Pancreas (tissue), 10 donors: ENCODE measurements around the gene SRGAP3. TPM values are rescaled to one million over a fixed set of nuclear protein-coding genes. Genes with fewer than 3 reads are reported as not detected.

Experiments used
- ATAC-seq, 4 donors: fragments of 200-7000 bp; cut with Tn5 transposase; one replicate each; pipeline versions ENCODE4 v1.8.0 to v1.9.1; 2020; ENCODE audit warnings: mild to moderate bottlenecking in 4 of 4, moderate library complexity in 4 of 4
- DNase-seq, 6 donors: peaks; one replicate each; pipeline ENCODE4 v3.0.0-alpha.2; 2020
- FAIRE-seq: peaks from 2 replicates; lab custom pipeline; 2012; peaks lifted over from hg19 to GRCh38; lab: Jason Lieb, UNC
- H3K27ac ChIP-seq, 4 donors: fragments of 200-600 bp; sonication (generic); 1 replicate in 3 of 4; 2 replicates in 1 of 4; pipeline versions ENCODE4 v1.5.0 to v1.8.0; 2020
- H3K27me3 ChIP-seq, 4 donors: fragments of 200-600 bp; one replicate each; pipeline ENCODE4 v1.8.0; 2021
- H3K36me3 ChIP-seq, 3 donors: fragments of 200-600 bp; sonication (generic) in 1 of 3; one replicate each; pipeline versions ENCODE4 v1.5.0 to v1.8.0; 2020 to 2021
- H3K4me1 ChIP-seq, 3 donors: fragments of 200-600 bp; one replicate each; pipeline ENCODE4 v1.8.0; 2021
- H3K4me3 ChIP-seq, 4 donors: fragments of 200-600 bp; sonication (generic) in 2 of 4; one replicate each; pipeline versions ENCODE4 v1.5.0 to v1.8.0; 2020 to 2021
- H3K9me3 ChIP-seq, 4 donors: fragments of 200-600 bp; one replicate each; pipeline ENCODE4 v1.8.0; 2021
- WGBS, 2 donors: extraction: QIAGEN DNeasy Blood & Tissue Kit; methylation state at CpG; one replicate each; pipeline ENCODE4 v1.1.7; 2013; 5-methylcytosine and 5-hydroxymethylcytosine counted together
- intact Hi-C, 3 donors: fragments of 100-400 bp; cut with DNase I; formaldehyde crosslinking; loops; one replicate each; pipeline versions ENCODE4 v1.11.1 to v1.14.2; 2022
- polyA plus RNA-seq, 2 donors: library from polyadenylated mRNA; stranded (reverse); fragments of 200-250 nt; gene quantifications; one replicate each; pipeline ENCODE4 v1.2.3, GENCODE V29; 2013
- total RNA-seq, 6 donors: library from RNA; stranded (reverse); fragmentation: NEBNext Ultra II Directional in 4 of 6; extraction: Animal tissue kit (Norgen Biotek cat#: 25700) in 4 of 6; gene quantifications; one replicate each; pipeline versions ENCODE4 v1.2.1 to v1.2.4, GENCODE V29; 2021 to 2023
- TF ChIP-seq, protein P1 (sequence below), 4 donors: fragments of 200-600 bp; sonication (generic) in 3 of 4; IDR thresholded peaks; one replicate each; pipeline versions ENCODE4 v1.5.0 to v1.8.0; 2021; ENCODE audit warnings: antibody characterized with exemption in 4 of 4
- donor health status: healthy with polysubstance abuse.
- donor health status: DM: no; HTN: no; CAD: no; lungs with moderate emphysema.
- donor health status: DM: no; HTN: no; CAD: no.
- donor health status: control.
- donor health status: control.
- donor health status: Bipolar disorder and iron deficiency.
- donor health status: DM: yes; HTN: yes; CAD: no.
- donor health status: DM: no; HTN: no; CAD: no.
- donor health status: DM: no; HTN: no; CAD: no.
- donor health status: DM: yes; HTN: yes; CAD: no.

Gene SRGAP3
- total and polyA plus RNA-seq, 8 donors: 1.9 to 6.5 (median 3.0) TPM

DNA sequence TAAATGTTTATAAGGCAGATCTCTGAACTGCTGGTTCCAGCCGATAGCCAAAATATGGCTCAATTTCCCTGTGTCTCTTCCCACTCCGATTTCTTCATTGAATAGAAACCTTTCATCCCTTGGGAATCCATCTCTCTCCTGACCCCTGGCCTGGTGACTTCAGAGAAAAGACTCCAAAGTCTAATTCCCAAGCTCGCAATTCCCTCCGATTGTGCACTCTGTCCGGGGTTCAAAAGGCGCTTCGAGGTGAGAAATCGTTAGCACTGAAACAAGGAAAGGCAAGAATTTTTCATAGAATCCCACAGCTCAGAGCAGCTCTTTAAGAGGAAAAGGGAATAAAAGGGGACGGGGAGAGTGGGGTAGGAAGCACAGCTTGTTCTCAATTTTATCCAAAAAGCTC lies 267.7 kb downstream of the SRGAP3 start:
- Histone ChIP-seq H3K36me3 (no peaks in the 10 kb centered on the region), H3K9me3 (no peaks in the 10 kb centered on the region), H3K27ac (no peak overlapping the region), H3K4me1 (no peaks in the 10 kb centered on the region), H3K27me3 (no peaks in the 10 kb centered on the region), H3K4me3 (no peak overlapping the region)
- ATAC-seq (no peak), DNase-seq (no peak), FAIRE-seq (no peak)
- intact Hi-C loops: loop anchor here in 1 of 3 donors (10.0 kb wide), 1 partner anchor 83 kb away; no protein-coding TSS in a partner anchor
- TF ChIP-seq, protein P1, sequence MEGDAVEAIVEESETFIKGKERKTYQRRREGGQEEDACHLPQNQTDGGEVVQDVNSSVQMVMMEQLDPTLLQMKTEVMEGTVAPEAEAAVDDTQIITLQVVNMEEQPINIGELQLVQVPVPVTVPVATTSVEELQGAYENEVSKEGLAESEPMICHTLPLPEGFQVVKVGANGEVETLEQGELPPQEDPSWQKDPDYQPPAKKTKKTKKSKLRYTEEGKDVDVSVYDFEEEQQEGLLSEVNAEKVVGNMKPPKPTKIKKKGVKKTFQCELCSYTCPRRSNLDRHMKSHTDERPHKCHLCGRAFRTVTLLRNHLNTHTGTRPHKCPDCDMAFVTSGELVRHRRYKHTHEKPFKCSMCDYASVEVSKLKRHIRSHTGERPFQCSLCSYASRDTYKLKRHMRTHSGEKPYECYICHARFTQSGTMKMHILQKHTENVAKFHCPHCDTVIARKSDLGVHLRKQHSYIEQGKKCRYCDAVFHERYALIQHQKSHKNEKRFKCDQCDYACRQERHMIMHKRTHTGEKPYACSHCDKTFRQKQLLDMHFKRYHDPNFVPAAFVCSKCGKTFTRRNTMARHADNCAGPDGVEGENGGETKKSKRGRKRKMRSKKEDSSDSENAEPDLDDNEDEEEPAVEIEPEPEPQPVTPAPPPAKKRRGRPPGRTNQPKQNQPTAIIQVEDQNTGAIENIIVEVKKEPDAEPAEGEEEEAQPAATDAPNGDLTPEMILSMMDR (IDR thresholded peaks at IDR 0.05): no peak
- WGBS, 2 donors: 76 to 79% methylated on average over 9 of the region's 9 CpGs

DNA sequence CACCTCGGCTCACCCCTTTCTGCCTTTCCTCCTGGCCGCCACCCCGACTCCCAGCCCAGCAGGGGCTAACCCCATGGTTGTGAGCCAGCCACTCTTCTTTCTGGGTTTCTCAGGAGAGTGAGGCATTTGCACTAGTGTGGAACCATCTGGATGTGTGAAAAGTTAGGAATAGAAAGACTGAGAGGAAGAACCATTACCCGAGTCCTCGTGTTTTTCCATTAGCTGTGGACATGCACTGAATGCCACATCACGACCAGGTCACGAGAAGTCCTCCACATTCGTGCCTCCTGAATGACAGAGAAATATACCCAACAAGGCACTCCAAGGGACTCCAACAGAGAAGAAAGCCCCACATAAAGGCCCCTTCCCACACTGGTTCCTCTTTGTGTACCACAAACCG lies 268.1 kb downstream of the SRGAP3 start:
- no peak for FAIRE-seq

DNA sequence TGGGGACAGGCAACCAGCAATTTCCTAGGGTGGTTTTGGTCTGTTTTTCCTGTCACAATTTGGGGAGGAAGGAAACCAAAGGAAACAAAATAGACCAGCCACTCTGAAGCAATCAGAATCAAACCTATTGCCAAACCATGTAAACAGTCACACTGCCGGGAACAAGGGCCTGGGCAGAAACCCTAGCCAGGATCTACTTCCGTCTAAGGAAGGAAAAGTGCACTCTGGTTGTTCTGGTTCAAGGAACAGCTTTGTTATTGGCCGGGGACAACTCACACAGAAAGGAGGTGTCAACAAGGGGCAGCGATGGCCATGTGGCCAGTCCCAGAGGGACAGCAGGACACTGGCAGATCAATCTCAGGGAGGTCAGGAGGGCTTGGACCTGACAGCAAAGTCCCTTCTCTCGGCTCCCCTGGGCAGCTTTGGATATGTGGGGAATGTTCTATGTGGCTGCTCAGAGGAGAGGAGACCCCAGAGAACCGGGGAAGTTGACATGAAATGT lies 268.6 kb downstream of the SRGAP3 start:
- DNase-seq (peak in 1 of 6 donors; percentile 20), ATAC-seq (peak in 2 of 4 donors; percentile 40 to 65), FAIRE-seq (no peak)
- no peak overlapping the region for H3K27ac ChIP-seq
- no peaks in the 10 kb centered on the region for H3K27me3 ChIP-seq
- H3K4me3 ChIP-seq: no peak overlapping the region
- no peaks in the 10 kb centered on the region for H3K9me3 ChIP-seq
- TF ChIP-seq, protein P1 (IDR thresholded peaks at IDR 0.05): no peak
- intact Hi-C loops: loop anchor here in 1 of 3 donors (10.0 kb wide), 1 partner anchor 84 kb away; no protein-coding TSS in a partner anchor
- WGBS, 2 donors: 41 to 43% methylated on average over 6 of the region's 6 CpGs
- H3K4me1 ChIP-seq: no peaks in the 10 kb centered on the region
- no peaks in the 10 kb centered on the region for H3K36me3 ChIP-seq

More for the DNA sequence above, 268.1 kb downstream of the SRGAP3 start:
- intact Hi-C loops: loop anchor here in 1 of 3 donors (10.0 kb wide), 1 partner anchor 84 kb away; no protein-coding TSS in a partner anchor
- Histone ChIP-seq H3K4me1 (no peaks in the 10 kb centered on the region), H3K36me3 (no peaks in the 10 kb centered on the region), H3K27ac (no peak overlapping the region), H3K27me3 (no peaks in the 10 kb centered on the region), H3K9me3 (no peaks in the 10 kb centered on the region), H3K4me3 (no peak overlapping the region)
- WGBS, 2 donors: 69 to 77% methylated on average over 9 of the region's 9 CpGs
- DNase-seq: no peak
- TF ChIP-seq, protein P1 (IDR thresholded peaks at IDR 0.05): no peak
- no peak for ATAC-seq

DNA sequence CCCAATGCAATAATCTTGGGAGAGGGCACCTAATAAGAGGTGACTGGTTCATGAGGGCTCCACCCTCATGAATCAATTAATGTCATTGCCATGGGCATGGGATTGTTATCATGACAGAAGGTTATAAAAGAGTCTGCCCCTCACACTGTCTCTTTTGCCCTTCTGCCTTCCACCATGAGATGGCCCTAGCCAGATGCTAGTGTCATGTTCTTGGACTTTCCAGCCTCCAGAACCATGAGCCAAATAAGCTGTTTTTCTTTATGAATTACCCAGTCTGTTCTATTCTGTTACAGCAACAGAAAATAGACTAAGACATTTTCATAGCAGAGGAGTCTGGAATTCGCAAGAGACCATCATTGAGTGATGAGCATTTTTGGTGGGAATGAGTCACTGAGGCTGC lies 270.2 kb downstream of the SRGAP3 start:
- DNase-seq (no peak), ATAC-seq (no peak), FAIRE-seq (no peak)
- no peaks in the 10 kb centered on the region for H3K4me1 ChIP-seq
- 74 to 93% methylated on average over 1 of the region's 1 CpG for WGBS, 2 donors
- intact Hi-C loops: no loop called here
- H3K27me3 ChIP-seq: no peaks in the 10 kb centered on the region
- no peak overlapping the region for H3K27ac ChIP-seq
- TF ChIP-seq, protein P1 (IDR thresholded peaks at IDR 0.05): no peak
- H3K9me3 ChIP-seq: no peaks in the 10 kb centered on the region
- no peaks in the 10 kb centered on the region for H3K36me3 ChIP-seq
- H3K4me3 ChIP-seq: no peak overlapping the region

DNA sequence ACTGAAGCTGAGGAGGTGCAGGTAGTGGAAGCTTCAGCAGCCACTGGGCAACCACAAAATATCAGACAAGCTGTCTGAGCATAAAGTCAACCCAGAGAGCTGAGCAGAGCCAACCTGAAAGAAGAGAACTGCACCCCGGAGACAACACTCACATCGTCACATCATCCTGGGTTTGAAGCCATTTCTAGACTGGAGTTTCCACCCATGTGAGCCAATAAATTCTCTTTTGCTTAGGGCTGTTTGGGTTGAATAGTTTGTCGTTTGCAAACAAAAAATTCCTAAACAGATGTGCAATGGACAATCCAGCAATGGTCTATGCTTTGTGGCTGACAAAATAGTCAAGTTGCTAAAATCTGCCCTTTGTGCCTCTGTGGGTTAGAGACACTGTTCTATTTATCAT lies 270.9 kb downstream of the SRGAP3 start:
- no peak for DNase-seq
- Histone ChIP-seq H3K4me3 (no peak overlapping the region), H3K9me3 (no peaks in the 10 kb centered on the region), H3K27ac (no peak overlapping the region), H3K36me3 (no peaks in the 10 kb centered on the region), H3K4me1 (no peaks in the 10 kb centered on the region), H3K27me3 (no peaks in the 10 kb centered on the region)
- no peak for FAIRE-seq
- TF ChIP-seq, protein P1 (IDR thresholded peaks at IDR 0.05): no peak
- intact Hi-C loops: no loop called here
- 46 to 59% methylated on average over 3 of the region's 3 CpGs for WGBS, 2 donors
- ATAC-seq: no peak
